Right lobe of liver (tissue), 6 donors: ENCODE results near the gene C5orf15. TPM values are rescaled to one million over a fixed set of nuclear protein-coding genes. Genes with fewer than 3 reads are reported as not detected.
"Not testable (repeated sequence)": the region's sequence is repeated elsewhere in the genome, so short reads cannot be mapped to it uniquely, and the experiment has no call there.

Experiments
- ATAC-seq, 4 donors: fragments of 200-7000 bp; cut with Tn5 transposase; one replicate each; pipeline ENCODE4 v1.9.1; 2020; ENCODE audit warnings: mild to moderate bottlenecking in 4 of 4, moderate library complexity in 4 of 4
- DNase-seq, 3 donors: peaks; one replicate each; pipeline ENCODE4 v3.0.0-alpha.2; 2020
- H3K27ac ChIP-seq, 3 donors: fragments of 200-600 bp; one replicate each; pipeline ENCODE4 v1.8.0; 2022
- H3K27me3 ChIP-seq, 2 donors: fragments of 200-600 bp; one replicate each; pipeline ENCODE4 v1.8.0; 2022
- H3K36me3 ChIP-seq, 4 donors: fragments of 200-600 bp; sonication (generic) in 1 of 4; one replicate each; pipeline versions ENCODE4 v1.5.1 to v1.8.0; 2017 to 2022; ENCODE audit warnings: control low read depth in 1 of 4
- H3K4me1 ChIP-seq, 4 donors: fragments of 200-600 bp; sonication (generic) in 1 of 4; one replicate each; pipeline versions ENCODE4 v1.5.1 to v1.8.0; 2017 to 2022; ENCODE audit warnings: control low read depth in 1 of 4
- H3K4me3 ChIP-seq, 3 donors: fragments of 200-600 bp; one replicate each; pipeline ENCODE4 v1.8.0; 2022
- H3K9me3 ChIP-seq, 4 donors: fragments of 200-600 bp; sonication (generic) in 1 of 4; one replicate each; pipeline versions ENCODE4 v1.5.1 to v1.8.0; 2017 to 2022; ENCODE audit warnings: control low read depth in 1 of 4
- POLR2A ChIP-seq: fragments of 450-650 bp; IDR thresholded peaks from one replicate; pipeline ENCODE4 v1.6.1; 2017; ENCODE audit warnings: antibody characterized with exemption, mild to moderate bottlenecking
- WGBS: methylation state at CpG from one replicate; pipeline ENCODE4 v1.1.6; 2018; ENCODE audit warnings: low coverage, low lambda C conversion rate; ENCODE audit not compliant: insufficient coverage; ENCODE audit errors: missing lambda C conversion rate; 5-methylcytosine and 5-hydroxymethylcytosine counted together
- intact Hi-C, 2 donors: fragments of 100-400 bp; cut with DNase I; formaldehyde crosslinking; loops; one replicate each; pipeline versions ENCODE4 v1.11.2 to v1.14.1; 2022
- total RNA-seq, 6 experiments: library from RNA; depleted of rRNA in 2 of 6; stranded (reverse); fragments of >200 nt in 2 of 6; fragmentation: NEBNext Ultra II Directional in 3 of 6; extraction: Animal tissue kit (Norgen Biotek cat#: 25700) in 3 of 6; gene quantifications; one replicate each; pipeline versions ENCODE4 v1.1.0 to v1.2.4, GENCODE V29; 2016 to 2023
- TF ChIP-seq, protein P1 (sequence below), 4 donors: fragments of 200-600 bp in 3 of 4; fragments of 450-650 bp in 1 of 4; IDR thresholded peaks; one replicate each; pipeline versions ENCODE4 v1.5.1 to v1.8.0; 2016 to 2022; ENCODE audit warnings: antibody characterized with exemption in 4 of 4, mild to moderate bottlenecking in 2 of 4
- donor health status: DM: no; HTN: yes; CAD: no.
- donor health status: DM: no; HTN: no; CAD: no.
- donor health status: DM: no; HTN: no; CAD: no.
- donor health status: DM: no; HTN: yes; CAD: no.
- donor health status: DM: no; HTN: yes; CAD: no.

C5orf15 gene
- total RNA-seq, 6 experiments from 2014 or later = 15.0 to 37.5 (median 24.4) TPM

DNA sequence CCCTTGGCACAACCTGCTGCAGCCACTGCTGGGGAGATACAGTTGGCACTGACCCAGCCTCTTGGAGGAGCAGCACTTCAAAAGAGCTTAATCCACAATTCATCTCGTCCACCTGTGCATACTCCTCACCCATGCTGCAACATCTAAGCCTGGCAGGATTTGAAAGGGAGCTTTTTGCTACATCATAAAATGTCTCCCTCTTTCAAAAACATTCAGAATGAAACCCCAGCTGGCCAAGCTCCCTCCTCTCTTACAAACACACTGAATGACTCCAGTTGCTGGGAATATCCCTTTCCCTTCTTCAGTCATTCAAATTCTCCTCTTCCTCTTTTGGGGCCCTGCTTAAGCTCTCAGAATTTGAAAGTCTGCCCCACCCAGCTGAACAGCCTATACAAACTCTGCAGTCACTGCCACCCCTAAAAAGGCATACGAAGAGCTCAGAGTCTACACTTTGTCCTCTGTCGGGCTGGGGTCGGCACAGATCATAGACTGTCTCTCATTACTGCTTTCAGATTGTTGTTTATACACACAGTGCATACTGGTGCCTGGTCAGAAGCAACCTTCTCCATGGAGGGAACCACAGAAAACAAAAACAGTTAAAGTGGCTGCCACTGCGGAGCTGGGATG is 8.8 kb upstream of the C5orf15 start:
- DNase-seq (no peak), ATAC-seq (no peak)
- TF ChIP-seq POLR2A = no peak
- TF ChIP-seq, protein P1, sequence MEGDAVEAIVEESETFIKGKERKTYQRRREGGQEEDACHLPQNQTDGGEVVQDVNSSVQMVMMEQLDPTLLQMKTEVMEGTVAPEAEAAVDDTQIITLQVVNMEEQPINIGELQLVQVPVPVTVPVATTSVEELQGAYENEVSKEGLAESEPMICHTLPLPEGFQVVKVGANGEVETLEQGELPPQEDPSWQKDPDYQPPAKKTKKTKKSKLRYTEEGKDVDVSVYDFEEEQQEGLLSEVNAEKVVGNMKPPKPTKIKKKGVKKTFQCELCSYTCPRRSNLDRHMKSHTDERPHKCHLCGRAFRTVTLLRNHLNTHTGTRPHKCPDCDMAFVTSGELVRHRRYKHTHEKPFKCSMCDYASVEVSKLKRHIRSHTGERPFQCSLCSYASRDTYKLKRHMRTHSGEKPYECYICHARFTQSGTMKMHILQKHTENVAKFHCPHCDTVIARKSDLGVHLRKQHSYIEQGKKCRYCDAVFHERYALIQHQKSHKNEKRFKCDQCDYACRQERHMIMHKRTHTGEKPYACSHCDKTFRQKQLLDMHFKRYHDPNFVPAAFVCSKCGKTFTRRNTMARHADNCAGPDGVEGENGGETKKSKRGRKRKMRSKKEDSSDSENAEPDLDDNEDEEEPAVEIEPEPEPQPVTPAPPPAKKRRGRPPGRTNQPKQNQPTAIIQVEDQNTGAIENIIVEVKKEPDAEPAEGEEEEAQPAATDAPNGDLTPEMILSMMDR (IDR thresholded peaks at IDR 0.05) = no peak
- intact Hi-C loops = no loop called here
- peaks cover 0 to 83% (median 19%) of the 10 kb centered on the region in 4 donors for H3K36me3 ChIP-seq
- H3K27me3 ChIP-seq = no peaks in the 10 kb centered on the region
- H3K4me3 ChIP-seq = no peak overlapping the region
- no peaks in the 10 kb centered on the region for H3K9me3 ChIP-seq
- H3K27ac ChIP-seq = no peak overlapping the region
- 59% methylated on average over 5 of the region's 5 CpGs for WGBS
- H3K4me1 ChIP-seq = peaks cover 0 to 4% (median 0%) of the 10 kb centered on the region in 4 donors

DNA sequence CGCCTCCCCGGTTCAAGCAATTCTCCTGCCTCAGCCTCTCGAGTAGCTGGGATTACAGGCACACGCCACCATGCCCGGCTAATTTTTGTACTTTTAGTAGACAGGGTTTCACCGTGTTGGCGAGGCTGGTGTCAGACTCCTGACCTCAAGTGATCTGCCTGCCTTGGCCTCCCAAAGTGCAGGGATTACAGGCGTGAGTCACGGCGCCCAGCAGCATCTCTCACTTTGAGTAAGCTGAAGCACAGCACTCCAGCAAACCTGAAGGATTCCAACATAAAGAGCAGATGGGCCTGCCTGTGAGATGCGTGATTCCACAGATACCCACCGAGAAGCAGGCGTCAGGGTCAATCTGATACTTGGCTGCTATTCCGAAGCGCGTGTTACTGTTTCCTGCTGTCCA is 7.1 kb upstream of the C5orf15 start:
- peaks cover 0 to 79% (median 16%) of the 10 kb centered on the region in 4 donors for H3K36me3 ChIP-seq
- H3K4me1 ChIP-seq, intact Hi-C loops, ATAC-seq, H3K9me3 ChIP-seq, H3K27ac ChIP-seq, H3K27me3 ChIP-seq, DNase-seq, H3K4me3 ChIP-seq: not testable (repeated sequence)
- WGBS = 82% methylated on average over 6 of the region's 16 CpGs

DNA sequence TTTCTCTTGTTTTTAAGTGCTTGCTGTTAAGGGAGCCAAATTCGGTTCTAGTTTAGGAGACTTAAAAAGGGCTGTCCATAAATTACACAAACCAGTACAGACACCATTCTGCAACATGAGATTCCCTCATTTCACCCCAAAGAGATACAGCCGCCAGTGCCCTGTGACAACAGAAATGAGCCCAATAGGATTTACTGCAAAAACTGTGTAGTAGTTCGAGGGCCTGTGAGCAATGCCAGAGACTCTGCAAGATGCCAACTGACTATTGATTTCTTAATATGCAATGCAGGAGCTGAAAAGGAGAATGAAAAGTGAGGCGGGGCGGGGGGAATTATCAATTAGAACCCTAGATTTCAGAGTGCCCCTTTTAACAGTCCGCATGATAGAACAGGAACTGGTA is 5.7 kb upstream of the C5orf15 start:
- DNase-seq = no peak
- no peaks in the 10 kb centered on the region for H3K9me3 ChIP-seq
- no peak overlapping the region for H3K27ac ChIP-seq
- TF ChIP-seq, protein P1 (IDR thresholded peaks at IDR 0.05) = no peak
- no peak for TF ChIP-seq POLR2A
- peaks cover 0 to 68% (median 16%) of the 10 kb centered on the region in 4 donors for H3K36me3 ChIP-seq
- H3K4me3 ChIP-seq = no peak overlapping the region
- intact Hi-C loops = no loop called here
- WGBS = 55% methylated on average over 6 of the region's 6 CpGs
- peaks cover 0 to 18% (median 7%) of the 10 kb centered on the region in 4 donors for H3K4me1 ChIP-seq
- no peaks in the 10 kb centered on the region for H3K27me3 ChIP-seq
- ATAC-seq = peak; percentile 16 to 65 (median 22)

DNA sequence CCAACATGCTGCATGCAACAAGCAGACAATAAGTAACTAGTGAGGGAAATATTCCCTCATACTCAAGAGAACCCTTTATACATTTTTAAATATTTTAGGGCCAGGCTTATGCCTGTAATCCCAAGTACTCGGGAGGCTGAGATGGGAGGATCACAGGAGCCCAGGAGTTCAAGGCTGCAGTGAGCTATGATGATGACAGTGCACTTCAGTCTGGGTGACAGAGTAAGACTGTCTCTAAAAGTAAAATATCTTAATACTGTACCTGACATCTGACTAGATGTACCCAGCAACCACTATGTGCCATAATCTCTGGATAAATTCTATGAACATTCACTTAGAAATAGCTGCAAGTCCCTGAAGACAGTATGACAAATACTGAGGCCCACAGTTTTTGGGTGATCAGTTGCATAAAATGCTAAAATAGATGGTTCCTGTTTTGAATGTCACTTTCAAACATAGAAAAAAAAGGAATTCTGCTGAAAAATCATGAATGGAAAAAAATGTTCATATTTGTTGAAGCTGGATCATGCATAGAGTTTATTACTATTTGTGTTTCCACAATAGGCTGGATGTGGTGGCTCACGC is 2.0 kb upstream of the C5orf15 start:
- Histone ChIP-seq H3K9me3 (no peaks in the 10 kb centered on the region), H3K4me1 (peaks cover 0 to 28% (median 11%) of the 10 kb centered on the region in 4 donors), H3K27ac (peak overlapping the region in 1 of 3 donors; percentile 88), H3K4me3 (no peak overlapping the region), H3K27me3 (no peaks in the 10 kb centered on the region), H3K36me3 (peaks cover 0 to 34% (median 8%) of the 10 kb centered on the region in 4 donors)
- intact Hi-C loops = no loop called here
- ATAC-seq (no peak), DNase-seq (no peak)
- 66% methylated on average over 2 of the region's 2 CpGs for WGBS
- TF ChIP-seq, protein P1 (IDR thresholded peaks at IDR 0.05) = no peak
- no peak for TF ChIP-seq POLR2A

DNA sequence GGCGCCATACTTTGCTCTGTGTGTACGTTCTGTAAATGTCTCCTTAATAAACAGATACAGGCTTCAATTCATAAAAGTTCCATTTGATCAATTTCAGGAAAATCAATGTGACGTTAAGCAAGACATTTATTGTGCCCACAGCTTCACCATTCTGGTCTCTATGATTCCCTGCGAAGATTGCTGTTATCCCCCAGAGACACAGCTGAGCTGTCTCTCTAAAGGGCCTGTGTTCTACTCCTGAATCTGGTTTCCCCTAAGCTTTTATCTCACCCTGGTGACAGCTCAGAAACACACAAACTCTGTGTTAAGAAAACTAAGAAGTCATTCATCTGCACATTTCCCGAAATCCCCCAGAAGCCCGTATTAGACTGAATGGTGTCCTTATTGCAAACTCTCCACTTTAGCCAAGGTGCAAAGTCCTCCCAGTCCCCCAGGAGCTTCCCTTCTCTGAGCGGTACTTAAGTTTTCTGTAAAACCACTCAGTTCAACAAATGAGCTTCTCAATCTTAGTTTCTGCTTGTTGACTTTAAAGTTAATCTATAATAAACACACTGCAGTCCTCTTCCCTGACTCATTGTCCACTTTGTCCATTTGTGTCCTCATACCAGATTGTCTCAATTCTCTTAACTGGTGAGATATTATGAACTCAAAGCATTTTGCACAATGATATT is 1.4 kb upstream of the C5orf15 start:
- peak overlapping the region in 2 of 3 donors; percentile 82 to 93 for H3K4me3 ChIP-seq
- ATAC-seq = peak; percentile 9 to 55 (median 32)
- peaks cover 0 to 28% (median 11%) of the 10 kb centered on the region in 4 donors for H3K4me1 ChIP-seq
- H3K9me3 ChIP-seq = no peaks in the 10 kb centered on the region
- TF ChIP-seq POLR2A = peak; percentile 21
- TF ChIP-seq, protein P1 (IDR thresholded peaks at IDR 0.05) = no peak
- 40% methylated on average over 7 of the region's 7 CpGs for WGBS
- intact Hi-C loops = no loop called here
- H3K36me3 ChIP-seq = peaks cover 0 to 28% (median 5%) of the 10 kb centered on the region in 4 donors
- H3K27ac ChIP-seq = peak overlapping the region; percentile 83 to 93 (median 88)
- DNase-seq = no peak
- no peaks in the 10 kb centered on the region for H3K27me3 ChIP-seq
